Fibroblast of skin of left quadriceps (primary cell): Measurements from ENCODE around the gene BLOC1S1.
"Not testable (repeated sequence)": the region's sequence is repeated elsewhere in the genome, so short reads cannot be mapped to it uniquely, and the experiment has no call there.

Source experiments
- DNase-seq, 2 experiments: peaks; one replicate each; pipeline ENCODE4 v3.0.0-alpha.2; 2013; ENCODE audit warnings: low read depth in 2 of 2

BLOC1S1 gene

GRCh38 chr12:55745361-55746173 is 29.7 kb downstream of the BLOC1S1 start:
- peak; percentile 48 to 49 for DNase-seq

- DNase-seq, result no peak
Measured at GRCh38 chr12:55746174-55746912, 30.5 kb downstream of the BLOC1S1 start.

- no peak for DNase-seq
Measured at GRCh38 chr12:55746913-55747231, 31.0 kb downstream of the BLOC1S1 start.

GRCh38 chr12:55748230-55748993 is 32.6 kb downstream of the BLOC1S1 start:
- DNase-seq, result no peak

GRCh38 chr12:55755246-55755645 is 39.4 kb downstream of the BLOC1S1 start:
- DNase-seq, result no peak

- no peak for DNase-seq
Measured at GRCh38 chr12:55757701-55758100, 41.9 kb downstream of the BLOC1S1 start.

GRCh38 chr12:55758575-55758974 is 42.7 kb downstream of the BLOC1S1 start:
- DNase-seq, result not testable (repeated sequence)

- no peak for DNase-seq
Measured at GRCh38 chr12:55760663-55761062, 44.8 kb downstream of the BLOC1S1 start.

- DNase-seq, result no peak
Measured at GRCh38 chr12:55762646-55763045, 46.8 kb downstream of the BLOC1S1 start.

- DNase-seq, result no peak
Measured at GRCh38 chr12:55765736-55766290, 50.0 kb downstream of the BLOC1S1 start.

- no peak for DNase-seq
Measured at GRCh38 chr12:55767156-55767555, 51.3 kb downstream of the BLOC1S1 start.
